ENCODE data around the gene TSPAN18.
A peak's percentile ranks its signal among the peaks of the same experiment; 100 is the strongest.

TSPAN18 gene

DNA sequence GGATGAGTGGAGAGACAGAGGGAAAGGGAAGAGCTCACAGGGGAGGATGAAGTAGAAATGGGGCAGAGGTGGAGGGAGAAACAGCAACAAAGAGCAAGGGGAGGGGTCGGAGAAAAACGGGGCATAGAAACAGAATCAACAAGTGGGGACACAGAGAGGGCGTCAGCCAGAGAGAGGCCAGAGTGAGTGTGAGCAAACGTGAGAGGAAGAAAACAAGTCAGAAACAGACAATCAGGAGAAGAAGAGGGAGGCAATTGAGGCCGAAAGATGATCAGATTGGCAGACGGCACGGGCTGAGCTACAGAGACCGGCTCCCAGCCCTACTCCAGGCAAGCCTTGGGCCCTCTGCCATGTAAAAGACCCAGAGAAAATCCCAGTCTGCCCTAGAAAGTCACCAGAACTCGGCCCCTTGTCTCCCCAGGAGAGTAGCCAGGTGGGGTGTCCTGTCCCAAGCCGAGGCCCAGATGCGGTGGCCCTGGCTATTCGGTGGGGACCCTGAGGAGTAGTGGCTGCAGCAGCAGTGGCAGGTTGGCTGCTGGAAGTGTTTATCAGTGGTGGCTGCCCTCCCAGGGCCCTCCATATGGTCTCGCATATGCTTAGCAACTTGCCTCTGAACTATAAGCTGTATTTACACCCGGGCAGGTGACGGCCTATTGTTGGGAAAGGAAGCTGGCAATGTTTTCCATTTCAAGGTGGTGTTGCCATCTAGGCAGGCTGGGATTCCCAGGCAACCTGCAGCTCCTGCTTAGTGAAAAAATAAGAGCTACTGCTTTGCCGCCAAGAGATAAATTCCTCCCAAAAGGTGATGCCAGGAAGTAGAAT is 14.8 kb upstream of the TSPAN18 start:
- no peak for DNase-seq

DNA sequence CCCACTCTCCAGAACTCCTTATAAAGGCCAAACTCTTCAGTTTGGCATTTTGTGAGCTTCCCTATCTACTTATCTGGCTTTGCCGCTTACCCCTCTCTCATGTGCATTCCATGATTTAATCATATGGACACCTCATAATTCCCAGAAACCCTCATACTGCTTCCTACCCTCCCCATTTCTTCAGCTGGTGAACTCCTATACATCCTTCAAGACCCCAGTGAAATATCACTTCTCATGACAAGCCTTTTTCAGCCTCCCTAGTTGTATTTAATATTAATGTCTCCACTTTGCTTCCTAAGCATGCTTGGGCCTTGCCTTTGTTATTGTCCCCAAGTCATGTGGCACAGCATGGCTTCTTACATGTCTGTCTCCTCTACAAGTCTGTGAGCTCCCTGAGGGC is 13.7 kb upstream of the TSPAN18 start:
- no peak for DNase-seq

DNA sequence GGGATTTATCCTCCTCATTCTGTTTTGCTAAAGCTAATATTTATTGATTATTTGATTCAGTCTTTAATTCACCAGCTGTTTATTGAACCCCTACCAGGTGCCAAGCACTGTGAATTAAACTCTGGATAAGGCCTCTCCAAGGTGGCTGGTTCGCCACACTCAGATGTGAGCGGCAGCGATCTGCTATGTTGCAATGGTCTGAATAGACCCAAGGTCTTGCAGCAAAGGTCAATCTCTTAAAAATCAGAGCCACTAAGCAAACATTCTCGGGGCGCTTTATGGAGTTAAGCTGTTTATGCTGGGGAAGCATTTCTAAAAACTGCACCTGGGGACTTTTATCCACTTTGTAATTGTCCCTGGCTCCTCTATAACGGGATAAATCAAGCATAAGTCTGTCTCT is 10.5 kb upstream of the TSPAN18 start:
- no peak for DNase-seq

DNA sequence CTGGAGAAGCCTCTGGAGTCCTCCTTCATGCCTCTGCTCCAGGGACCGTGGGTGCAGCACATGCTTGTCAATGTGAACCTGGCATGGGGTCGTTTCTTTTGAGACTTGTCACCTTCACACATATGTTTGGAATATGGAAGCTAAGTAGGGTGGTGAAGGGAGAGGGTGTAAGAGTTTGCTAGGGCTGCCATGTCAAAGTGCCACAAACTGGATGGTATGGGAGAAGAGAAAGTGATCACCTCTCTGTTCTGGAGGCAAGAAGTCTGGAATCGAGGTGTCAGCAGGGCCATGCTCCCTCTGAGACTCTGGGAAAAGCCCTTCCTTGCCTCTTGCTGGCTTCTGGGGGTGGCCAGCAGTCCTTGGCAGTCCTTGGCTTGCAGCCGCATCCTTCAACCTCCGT is 8.7 kb upstream of the TSPAN18 start:
- no peak for DNase-seq

DNA sequence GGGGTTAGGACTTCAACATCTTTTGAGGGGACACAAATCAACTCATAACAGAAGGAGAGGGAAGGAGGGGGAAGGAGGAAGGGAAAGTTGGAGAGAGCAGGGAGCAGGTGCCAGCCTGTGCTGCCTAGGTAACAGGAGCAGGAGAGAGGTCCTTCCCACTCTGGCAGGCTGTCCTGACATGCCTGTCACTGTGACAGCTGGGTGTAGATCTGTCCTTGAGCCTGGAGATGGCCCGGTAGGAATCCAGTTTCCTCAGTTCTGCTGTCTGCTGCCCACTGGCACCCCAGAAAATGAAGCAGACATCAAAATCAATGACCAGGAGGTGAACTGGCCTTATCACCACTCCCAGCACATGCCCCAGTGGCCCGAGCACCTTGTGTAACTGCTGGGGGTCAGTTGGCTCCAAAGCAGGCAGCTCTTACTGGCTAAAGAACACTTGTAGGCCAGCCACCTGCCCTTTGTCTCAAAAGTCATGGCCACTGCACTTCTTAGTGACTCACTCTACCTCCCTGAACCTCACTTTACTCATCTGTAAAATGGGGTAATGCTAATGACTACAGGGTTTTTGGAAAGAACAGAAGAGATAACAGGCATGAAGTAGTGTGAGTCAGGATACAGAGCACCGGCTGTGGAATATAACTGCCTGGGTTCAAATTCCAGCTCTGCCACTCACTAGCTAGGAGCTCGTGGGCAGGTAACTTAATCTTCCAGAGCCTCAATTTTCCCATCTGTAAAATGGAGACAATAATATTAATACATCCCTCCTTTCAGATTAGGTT is 8.0 kb upstream of the TSPAN18 start:
- DNase-seq, result no peak

DNA sequence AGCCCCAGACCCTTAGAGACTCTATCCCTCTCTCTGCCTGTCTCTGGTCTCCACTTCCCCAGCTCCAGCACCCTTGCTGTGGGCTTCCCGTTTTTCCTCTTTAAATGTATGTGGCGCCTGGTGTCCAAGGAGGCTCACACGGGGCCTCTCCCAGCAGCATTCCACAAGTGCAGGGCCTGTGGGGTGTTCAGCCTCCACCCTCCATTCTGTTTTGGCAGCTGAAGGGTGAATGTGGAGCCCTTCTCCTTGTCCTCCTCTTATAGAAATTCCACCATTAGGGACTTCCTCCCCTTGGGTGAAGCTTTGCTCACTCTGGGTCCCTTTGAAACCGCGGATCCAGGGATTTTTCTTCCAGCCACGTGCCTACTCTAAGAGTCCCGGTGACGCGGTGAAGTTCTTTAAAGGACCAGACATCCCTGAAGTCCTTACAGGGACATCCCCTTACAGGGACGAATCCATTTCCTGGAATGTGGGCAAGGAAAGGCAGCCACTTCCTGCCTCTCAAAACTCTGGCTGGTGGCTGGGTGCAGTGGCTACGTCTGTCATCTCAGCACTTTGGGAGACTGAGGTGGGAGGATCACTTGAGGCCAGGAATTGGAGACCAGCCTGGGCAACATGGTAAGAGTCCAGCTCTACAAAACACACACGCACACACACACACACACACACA is 1.6 kb upstream of the TSPAN18 start:
- DNase-seq, result peak; percentile 7

DNA sequence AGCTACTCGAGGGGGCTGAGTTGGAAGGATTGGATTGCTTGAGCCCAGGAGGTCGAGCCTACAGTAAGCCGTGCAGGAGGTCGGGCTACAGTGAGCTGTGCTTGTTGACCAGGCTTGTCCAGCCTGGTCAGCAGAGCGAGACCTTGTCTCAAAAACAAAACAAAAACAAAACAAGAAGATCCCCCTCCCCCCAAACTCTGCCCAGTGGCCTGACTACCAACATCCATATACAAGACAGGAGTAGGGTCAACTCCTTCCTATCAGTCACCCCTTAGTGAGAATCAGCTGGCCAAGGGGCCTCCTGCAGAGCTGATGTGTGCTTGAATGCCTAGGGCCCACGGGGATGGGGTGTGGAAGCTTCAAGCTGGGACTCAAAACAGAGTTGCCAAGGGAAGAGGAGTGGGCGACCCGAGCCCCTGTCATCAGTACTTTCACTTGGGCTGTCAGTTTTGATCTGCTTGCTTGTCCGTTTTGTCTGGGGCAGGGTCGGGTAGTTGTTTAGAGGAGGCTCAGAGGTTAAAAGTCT is 942 bp upstream of the TSPAN18 start:
- no peak for DNase-seq

DNA sequence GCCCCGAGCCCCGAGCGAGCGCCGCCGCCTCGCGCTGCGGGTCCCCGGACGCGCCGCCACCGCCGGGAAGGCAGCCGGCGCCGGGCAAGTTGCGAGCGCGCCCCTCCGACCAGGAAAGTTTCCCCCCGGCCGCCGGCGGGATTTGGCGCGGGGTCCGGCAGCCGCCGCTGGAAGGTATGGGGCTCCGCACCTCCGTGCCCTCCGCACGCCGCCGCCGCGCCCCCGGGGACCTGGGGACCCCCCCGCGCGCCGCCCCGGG is 281 bp downstream of the TSPAN18 start:
- DNase-seq, result no peak

DNA sequence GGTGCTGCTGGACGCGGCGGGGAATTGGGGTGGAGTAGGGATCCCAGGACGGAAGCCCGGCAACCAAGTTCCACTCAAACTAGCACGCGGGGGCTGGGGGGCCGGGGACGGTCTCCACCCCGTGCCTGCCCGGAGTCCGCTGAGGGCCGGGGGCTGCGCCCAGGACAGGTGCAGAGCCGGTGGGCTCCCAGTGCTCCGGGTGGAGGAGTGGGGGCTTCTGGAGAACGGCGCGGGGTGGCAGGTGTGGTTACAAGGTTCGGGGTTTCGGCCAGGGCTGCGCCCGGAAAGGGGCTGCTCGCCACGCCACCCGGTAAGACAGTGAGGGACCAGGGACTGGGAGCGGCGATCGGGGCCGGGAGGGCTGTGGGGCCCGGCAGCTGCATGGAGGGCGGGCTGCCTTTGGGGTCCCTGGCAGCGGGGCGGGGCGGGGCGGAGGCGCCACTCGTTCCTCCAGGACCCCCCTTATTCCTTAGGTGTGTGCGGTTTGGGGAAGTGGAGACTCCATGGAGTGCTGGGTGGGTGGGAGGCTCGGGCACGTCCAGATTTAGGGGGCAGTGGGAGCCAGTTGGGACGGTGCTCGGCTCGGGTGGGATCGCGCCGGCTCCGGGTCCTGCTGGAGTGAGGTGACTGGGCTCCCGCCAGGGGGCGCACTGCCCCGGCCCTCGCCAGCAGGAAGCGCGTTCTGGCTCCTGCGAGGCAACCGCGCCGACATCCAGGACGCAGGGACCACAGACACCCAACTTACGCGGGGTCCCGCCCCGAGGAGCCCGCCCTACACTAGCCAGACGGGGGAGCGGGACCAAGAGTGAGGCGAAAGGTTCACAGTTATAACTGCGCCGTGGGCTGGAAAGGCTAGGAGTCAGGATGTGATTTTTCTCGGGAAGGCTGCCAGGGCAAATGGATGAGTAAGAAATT is 868 bp downstream of the TSPAN18 start:
- DNase-seq, result peak; percentile 80

DNA sequence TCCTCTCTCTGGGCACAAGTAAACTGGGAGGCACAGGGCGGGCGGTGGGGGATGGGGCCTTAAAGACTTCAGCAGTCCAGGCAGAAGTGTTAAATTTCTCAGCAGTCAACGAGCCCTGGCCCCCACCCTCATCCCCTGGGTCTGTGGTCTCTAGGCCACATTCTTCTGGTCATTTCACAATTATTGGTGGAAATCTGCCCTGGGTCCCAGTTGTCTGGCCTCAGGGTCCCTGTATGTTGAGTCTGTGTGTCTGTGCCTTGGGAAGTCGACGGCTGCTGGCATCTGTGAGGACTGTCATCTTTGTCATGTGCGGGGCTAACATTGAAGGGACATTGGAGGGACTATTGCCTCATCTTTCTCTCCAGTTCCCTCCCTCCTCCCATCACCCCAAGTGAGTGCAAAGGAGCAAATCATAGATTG is 1.7 kb downstream of the TSPAN18 start:
- no peak for DNase-seq

DNA sequence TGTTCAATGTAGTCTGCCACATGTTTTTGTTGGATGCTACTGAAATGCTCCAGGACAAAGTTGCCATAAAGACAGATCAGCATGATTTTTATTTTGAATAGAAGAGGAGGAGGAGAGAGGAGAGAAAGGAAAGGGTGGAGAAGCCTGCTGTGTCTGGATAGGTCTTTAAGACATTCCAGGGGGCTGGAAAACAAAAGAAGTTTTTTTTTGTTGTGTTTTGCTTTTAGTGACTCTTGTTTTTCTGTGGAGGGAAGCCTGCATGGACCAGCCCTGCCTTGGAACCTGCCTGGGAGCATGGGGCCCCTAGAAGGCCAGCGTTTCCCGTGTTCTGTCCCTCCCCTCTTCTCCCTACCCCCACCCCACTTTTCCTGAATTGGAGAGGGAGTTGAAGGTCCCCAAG is 2.3 kb downstream of the TSPAN18 start:
- no peak for DNase-seq

DNA sequence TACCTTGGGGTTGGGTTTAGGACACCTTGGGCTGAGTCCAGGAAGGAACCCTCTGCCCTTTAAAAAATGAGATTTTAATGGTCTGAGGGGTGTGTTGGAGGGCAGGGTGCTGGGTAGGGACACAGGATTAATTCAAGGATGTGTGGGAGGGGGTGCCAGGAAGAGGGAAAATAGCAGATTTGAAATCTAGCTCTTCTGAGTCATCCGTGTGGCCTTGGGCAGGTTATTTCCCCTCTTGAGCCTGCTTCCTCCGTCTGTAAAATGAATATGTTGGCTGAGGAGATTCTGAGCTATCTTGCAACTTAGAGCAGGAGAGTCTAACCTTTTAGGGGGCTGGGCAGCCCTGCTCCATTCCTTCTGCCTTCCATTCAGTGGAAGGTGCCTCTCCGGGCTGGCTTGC is 3.0 kb downstream of the TSPAN18 start:
- DNase-seq, result no peak

DNA sequence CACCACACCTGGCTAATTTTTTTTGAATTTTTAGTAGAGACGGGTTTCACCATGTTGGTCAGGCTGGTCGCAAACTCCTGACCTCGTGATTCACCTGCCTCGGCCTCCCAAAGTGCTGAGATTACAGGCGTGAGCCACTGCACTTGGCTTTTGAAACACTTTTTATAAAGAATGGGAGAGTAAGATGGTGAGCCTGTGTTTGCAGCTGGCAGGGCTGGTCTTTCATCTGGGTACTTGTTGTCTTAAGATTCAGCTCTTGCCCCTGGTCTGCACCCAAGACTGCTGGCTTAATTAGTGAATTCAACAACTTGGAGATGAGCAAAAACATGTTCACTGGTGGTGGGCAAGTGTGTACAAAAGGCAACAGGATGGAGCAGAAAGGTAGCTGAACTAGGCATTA is 4.0 kb downstream of the TSPAN18 start:
- DNase-seq, result no peak

DNA sequence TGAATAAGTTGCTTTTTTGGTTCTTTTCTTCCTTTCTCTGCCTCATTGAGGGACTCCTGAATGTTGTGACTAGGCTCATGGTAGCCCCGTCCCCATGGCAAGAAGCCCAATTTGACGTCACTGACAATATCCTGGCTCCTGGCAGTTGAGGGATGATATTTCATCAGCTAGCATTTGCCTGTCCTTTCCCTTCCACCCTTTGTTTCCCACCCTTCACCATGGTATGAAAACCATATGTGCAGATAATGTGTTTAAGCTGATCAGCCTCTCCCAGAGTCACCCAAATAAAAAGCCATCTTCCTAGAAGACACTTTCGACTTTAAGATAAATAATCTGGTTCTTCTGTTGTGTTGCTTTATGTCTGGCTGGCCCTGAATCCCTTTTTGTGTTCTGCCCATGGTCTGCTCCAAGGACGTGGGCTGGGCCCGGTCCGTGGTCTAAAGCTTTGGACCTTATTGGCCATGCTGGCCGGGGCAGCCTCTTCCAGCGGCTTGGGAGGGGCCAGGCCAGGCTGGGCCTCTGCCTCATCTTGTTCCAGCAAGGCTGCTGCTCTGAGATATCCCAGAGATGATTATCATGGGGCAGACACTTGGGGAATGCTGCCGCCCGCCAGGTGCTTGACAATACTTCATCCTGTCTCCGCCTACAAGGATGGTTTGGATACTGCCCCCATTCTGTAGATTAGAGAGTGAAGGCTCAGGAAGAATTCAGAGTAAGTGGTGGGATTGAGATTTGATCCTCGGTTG is 5.1 kb downstream of the TSPAN18 start:
- DNase-seq, result no peak

DNA sequence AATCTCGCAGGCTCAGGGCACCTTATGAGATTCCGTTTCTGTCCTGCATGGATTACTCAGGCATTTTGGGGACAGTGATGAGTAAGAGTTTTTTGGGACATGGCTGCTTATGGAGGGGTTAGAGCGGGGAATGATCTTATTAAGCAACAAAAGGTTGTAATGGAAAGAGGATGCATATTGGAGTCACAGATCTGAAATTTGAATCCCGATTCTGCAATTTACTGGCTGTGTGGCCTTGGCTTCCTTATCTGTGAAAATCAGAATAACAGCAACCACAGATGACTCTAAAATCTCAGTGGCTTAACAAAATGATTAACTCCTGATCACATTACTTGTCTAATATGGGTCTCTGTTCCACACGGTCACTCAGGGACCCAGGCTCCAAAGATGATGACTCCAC is 5.8 kb downstream of the TSPAN18 start:
- no peak for DNase-seq

DNA sequence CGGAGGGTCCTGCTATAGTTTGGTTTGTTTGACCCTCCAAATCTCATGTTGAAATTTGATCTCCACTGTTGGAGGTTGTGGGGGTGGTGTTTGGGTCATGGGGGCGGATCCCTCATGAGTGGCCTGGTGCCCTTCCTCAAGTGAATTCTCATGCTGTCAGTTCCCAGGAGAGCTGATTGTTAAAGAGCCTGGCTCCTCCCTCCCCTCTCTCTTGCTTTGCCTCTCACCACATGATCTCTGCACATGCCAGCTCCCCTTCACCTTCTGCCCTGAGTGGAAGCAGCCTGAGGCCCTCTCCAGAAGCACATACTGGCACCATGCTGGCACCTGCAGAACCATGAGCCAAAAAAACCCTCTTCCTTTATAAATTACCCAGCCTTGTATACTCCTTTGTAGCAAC is 7.1 kb downstream of the TSPAN18 start:
- DNase-seq, result no peak

DNA sequence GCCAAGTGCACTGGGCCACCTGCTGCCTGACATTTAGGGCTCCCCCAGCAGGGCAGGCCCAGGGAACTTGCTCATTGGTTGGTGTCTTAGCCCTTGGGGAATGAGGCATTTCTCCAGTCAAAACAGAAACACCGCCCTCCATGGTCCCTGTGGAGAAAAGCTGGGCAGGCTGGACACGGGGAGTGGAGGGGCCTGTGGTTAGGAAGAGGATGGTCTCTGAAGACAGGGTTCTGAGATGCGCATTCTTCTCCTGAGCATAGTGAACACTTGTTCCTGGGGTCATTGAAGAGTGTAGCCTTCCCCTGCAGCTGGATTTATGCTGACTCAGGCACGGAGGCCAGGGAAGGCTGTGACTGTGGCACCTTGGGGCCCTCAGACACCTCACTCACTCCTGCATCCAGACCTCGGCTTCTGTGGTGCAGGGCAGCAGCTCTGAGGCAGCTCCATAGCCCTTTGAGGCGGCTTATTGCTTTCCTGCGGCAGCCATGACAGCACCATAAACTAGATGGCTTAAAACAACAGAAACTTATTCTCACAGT is 8.2 kb downstream of the TSPAN18 start:
- no peak for DNase-seq

DNA sequence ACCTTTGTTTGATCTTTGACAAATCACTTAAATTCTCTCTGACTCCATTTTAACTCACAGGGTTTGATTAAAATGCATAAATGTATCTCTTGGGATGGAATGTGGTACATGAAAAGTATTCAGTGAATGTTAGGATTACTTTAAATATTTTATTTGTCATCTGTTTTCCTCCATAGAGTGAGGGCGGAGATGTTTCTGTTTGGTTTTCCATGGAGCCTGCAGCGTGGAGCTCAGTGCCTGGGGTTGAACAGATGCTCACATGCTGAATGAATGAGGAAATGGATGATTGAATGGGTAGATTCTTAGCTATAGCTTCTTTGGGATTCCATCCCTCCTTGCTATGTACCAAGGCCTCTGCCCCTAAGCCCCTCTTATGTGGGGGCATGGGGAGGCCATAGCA is 10.0 kb downstream of the TSPAN18 start:
- DNase-seq, result no peak

DNA sequence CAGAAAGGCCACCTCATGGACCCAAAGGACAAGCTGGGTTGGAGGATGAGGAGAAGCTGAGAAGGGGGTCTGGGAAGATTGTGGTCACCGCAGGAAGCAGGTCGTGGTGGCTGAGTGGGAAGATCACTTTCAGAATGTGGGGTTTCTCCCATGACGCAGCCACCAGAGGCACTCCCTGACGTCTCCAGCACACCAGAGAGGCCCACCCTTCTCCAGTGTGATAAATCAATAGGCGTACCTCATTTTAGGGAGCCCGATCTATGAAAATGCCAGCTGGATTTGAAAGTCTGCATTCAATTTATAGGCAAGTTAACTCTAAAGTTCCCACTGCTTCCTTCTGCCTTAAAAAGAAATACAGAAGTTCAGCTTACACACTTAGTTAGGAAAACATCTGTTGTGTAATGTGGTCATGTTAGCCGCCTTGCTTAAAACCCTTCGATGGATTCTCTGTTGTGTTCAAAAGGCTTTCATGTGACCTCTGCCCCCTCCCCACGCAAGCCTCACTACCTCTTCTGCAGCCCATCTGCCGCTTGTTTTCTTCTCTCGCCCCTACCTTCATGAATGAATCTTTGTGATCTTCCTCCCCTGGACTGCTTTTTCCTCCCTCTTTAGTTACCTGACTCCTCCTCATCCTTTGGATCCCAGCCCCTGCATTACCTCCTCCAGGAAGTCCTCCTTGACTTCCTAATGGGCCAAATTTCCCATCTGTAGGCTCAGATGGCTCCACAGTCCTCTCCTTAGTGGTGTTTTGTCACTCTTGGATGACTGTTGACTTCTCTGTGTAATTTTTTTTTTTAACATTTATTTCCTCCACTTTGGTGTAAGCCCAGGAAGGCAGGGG is 10.7 kb downstream of the TSPAN18 start:
- DNase-seq, result no peak

DNA sequence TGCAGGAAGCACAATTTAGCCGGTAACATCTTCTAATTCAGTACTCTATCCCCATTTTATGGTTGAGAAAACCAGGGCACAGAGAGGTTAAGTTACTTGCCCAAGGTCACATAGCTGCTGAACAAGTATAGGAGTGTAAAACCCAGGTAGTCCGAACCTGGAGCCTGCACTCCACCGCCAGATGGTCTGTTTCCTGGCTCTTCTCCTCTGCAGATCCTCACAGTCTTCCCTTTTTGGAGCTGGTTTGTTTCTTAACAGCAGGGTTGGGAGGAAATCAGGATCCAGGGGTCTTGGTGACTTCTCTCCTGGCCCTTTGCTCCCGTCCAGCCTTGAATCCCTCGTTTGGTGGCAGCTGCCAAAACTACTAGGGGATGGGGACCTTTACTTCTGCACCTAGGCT is 12.0 kb downstream of the TSPAN18 start:
- DNase-seq, result no peak

DNA sequence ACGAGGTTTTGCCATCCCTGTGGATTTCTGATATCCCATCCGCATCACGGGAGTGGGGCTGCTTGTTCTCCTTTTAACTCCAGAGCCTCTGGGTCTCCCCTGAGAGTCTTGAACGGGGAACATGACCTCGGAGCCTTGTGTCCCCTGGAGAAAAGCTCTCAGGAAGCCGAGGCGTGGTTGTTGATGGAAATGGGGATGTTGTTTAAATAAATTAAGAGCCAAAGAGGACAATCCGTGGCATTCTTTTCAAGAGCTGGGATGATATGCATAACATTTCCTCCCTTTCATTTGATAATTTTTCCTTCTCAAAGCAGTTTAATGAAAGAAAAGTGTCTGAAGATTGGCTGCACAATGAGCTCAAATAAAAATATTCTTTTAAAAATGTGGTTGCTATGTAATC is 14.2 kb downstream of the TSPAN18 start:
- DNase-seq, result no peak
